DND-41 (cell line): Measurements from ENCODE around the gene TMA7.

Source experiments
- ATAC-seq: fragments of 200-7000 bp; cut with Tn5 transposase; 3 replicates; pipeline ENCODE4 v1.9.1; 2021; ENCODE audit warnings: low read depth; ENCODE audit not compliant: insufficient read depth
- DNase-seq: peaks from one replicate; pipeline ENCODE4 v3.0.0-alpha.2; 2020
- H2AFZ ChIP-seq: 2 replicates; pipeline ENCODE4 v1.6.0; 2012; ENCODE audit warnings: low read depth, low read length
- H3K27ac ChIP-seq: 2 replicates; pipeline ENCODE4 v1.5.1; 2012; ENCODE audit warnings: low read length, inconsistent platforms
- H3K27me3 ChIP-seq: fragments of 200-600 bp; sonication (generic); 2 replicates; pipeline ENCODE4 v1.6.0; 2012; ENCODE audit warnings: low read length, mild to moderate bottlenecking, inconsistent platforms; ENCODE audit not compliant: insufficient read depth, poor library complexity
- H3K36me3 ChIP-seq: 2 replicates; pipeline ENCODE4 v1.5.1; 2012; ENCODE audit warnings: low read length, inconsistent platforms; ENCODE audit not compliant: insufficient read depth
- H3K4me1 ChIP-seq: 2 replicates; pipeline ENCODE4 v1.5.1; 2012; ENCODE audit warnings: mild to moderate bottlenecking, low read length; ENCODE audit not compliant: insufficient read depth
- H3K4me2 ChIP-seq: 2 replicates; pipeline ENCODE4 v1.6.0; 2012; ENCODE audit warnings: mild to moderate bottlenecking, moderate library complexity, low read length, inconsistent platforms; ENCODE audit not compliant: insufficient read depth
- H3K4me3 ChIP-seq, 2 experiments: fragments of 200-600 bp in 1 of 2; shearing (Covaris generic) in 1 of 2; 2 replicates each; pipeline ENCODE4 v1.5.1; 2012 to 2016; ENCODE audit warnings: inconsistent platforms in 2 of 2, low read length in 2 of 2, mild to moderate bottlenecking in 2 of 2, low read depth in 1 of 2, moderate library complexity in 1 of 2
- H3K79me2 ChIP-seq: 2 replicates; pipeline ENCODE4 v1.6.0; 2012; ENCODE audit warnings: low read length, inconsistent platforms; ENCODE audit not compliant: insufficient read depth
- H3K9ac ChIP-seq: 2 replicates; pipeline ENCODE4 v1.6.0; 2012; ENCODE audit warnings: low read depth, mild to moderate bottlenecking, inconsistent platforms, low read length, moderate library complexity
- H3K9me3 ChIP-seq: 2 replicates; pipeline ENCODE4 v1.5.1; 2012; ENCODE audit warnings: low read length, moderate library complexity, mild to moderate bottlenecking, inconsistent platforms; ENCODE audit not compliant: insufficient read depth, severe bottlenecking
- H4K20me1 ChIP-seq: 2 replicates; pipeline ENCODE4 v1.6.0; 2012; ENCODE audit warnings: low read length; ENCODE audit not compliant: insufficient read depth
- EZH2 ChIP-seq: IDR thresholded peaks from 3 replicates; pipeline ENCODE4 v1.6.1; 2012; ENCODE audit warnings: borderline replicate concordance, low read depth, mild to moderate bottlenecking, moderate library complexity, low read length, inconsistent platforms; ENCODE audit not compliant: severe bottlenecking
- TF ChIP-seq, protein P1 (sequence below): IDR thresholded peaks from 2 replicates; pipeline ENCODE4 v1.5.1; 2012; ENCODE audit warnings: borderline replicate concordance, low read length, moderate library complexity, mild to moderate bottlenecking; ENCODE audit not compliant: poor library complexity, severe bottlenecking; ENCODE audit errors: extremely low read depth

Gene TMA7

DNA sequence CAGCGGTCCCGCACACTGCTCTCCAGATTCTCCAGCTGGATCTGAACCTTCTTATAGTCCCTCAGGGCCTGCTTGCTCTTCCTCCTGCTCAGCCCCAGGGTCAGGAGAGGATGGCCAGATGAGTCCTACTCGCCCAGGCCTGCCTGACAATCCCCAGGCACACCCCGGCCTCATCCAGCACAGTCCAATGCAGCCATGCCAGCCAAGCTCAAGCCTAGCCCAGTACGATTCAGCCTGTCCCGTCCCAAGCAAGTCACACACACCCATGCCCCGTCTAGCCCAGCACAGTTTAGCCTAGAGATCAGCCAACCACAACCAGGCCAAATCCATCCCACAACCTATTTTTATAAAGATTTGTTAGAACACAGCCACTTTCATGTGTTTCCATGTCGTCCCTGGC is 27.0 kb upstream of the TMA7 start:
- no peaks in the 10 kb centered on the region for H3K36me3 ChIP-seq
- TF ChIP-seq, protein P1, sequence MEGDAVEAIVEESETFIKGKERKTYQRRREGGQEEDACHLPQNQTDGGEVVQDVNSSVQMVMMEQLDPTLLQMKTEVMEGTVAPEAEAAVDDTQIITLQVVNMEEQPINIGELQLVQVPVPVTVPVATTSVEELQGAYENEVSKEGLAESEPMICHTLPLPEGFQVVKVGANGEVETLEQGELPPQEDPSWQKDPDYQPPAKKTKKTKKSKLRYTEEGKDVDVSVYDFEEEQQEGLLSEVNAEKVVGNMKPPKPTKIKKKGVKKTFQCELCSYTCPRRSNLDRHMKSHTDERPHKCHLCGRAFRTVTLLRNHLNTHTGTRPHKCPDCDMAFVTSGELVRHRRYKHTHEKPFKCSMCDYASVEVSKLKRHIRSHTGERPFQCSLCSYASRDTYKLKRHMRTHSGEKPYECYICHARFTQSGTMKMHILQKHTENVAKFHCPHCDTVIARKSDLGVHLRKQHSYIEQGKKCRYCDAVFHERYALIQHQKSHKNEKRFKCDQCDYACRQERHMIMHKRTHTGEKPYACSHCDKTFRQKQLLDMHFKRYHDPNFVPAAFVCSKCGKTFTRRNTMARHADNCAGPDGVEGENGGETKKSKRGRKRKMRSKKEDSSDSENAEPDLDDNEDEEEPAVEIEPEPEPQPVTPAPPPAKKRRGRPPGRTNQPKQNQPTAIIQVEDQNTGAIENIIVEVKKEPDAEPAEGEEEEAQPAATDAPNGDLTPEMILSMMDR: no peak
- TF ChIP-seq EZH2: no peak
- no peaks in the 10 kb centered on the region for H3K27me3 ChIP-seq
- no peak for DNase-seq
- no peak for ATAC-seq
- H3K9ac ChIP-seq: no peak overlapping the region
- no peaks in the 10 kb centered on the region for H3K79me2 ChIP-seq
- peaks cover 3% of the 10 kb centered on the region; the same call in 1 of the 2 replicates for H4K20me1 ChIP-seq
- H3K9me3 ChIP-seq: no peaks in the 10 kb centered on the region
- H3K4me3 ChIP-seq: no peak overlapping the region
- H2AFZ ChIP-seq: no peak overlapping the region
- H3K4me1 ChIP-seq: no peaks in the 10 kb centered on the region
- no peak overlapping the region for H3K4me2 ChIP-seq
- H3K27ac ChIP-seq: no peak overlapping the region

DNA sequence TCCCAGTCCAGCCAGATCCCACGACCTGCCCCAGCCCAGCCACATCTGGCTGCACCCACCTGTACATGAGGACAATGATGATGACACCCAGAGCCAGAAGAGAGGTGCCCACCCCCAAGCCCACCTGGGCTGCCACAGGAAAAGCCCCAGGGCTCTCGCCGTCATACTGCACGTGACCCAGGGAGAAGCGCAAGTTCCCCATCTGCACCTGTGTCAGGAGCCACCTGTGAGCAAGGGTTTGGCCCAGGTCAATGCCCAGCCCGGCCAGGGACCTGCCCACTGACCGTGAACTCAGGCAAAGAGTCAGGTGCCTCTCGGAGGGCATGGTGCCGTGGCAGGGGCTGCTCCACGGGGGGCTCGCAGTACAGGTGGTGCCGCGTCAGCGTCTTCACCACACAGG is 26.4 kb upstream of the TMA7 start:
- TF ChIP-seq, protein P1: no peak
- TF ChIP-seq EZH2: no peak
- H4K20me1 ChIP-seq: peaks cover 3% of the 10 kb centered on the region; the same call in 1 of the 2 replicates
- no peak overlapping the region for H3K9ac ChIP-seq
- H3K4me1 ChIP-seq: no peaks in the 10 kb centered on the region
- H3K36me3 ChIP-seq: no peaks in the 10 kb centered on the region
- H2AFZ ChIP-seq: no peak overlapping the region
- no peaks in the 10 kb centered on the region for H3K27me3 ChIP-seq
- no peak for DNase-seq
- H3K4me3 ChIP-seq: no peak overlapping the region
- no peak for ATAC-seq
- no peak overlapping the region for H3K4me2 ChIP-seq
- H3K9me3 ChIP-seq: no peaks in the 10 kb centered on the region
- no peak overlapping the region for H3K27ac ChIP-seq
- H3K79me2 ChIP-seq: no peaks in the 10 kb centered on the region

DNA sequence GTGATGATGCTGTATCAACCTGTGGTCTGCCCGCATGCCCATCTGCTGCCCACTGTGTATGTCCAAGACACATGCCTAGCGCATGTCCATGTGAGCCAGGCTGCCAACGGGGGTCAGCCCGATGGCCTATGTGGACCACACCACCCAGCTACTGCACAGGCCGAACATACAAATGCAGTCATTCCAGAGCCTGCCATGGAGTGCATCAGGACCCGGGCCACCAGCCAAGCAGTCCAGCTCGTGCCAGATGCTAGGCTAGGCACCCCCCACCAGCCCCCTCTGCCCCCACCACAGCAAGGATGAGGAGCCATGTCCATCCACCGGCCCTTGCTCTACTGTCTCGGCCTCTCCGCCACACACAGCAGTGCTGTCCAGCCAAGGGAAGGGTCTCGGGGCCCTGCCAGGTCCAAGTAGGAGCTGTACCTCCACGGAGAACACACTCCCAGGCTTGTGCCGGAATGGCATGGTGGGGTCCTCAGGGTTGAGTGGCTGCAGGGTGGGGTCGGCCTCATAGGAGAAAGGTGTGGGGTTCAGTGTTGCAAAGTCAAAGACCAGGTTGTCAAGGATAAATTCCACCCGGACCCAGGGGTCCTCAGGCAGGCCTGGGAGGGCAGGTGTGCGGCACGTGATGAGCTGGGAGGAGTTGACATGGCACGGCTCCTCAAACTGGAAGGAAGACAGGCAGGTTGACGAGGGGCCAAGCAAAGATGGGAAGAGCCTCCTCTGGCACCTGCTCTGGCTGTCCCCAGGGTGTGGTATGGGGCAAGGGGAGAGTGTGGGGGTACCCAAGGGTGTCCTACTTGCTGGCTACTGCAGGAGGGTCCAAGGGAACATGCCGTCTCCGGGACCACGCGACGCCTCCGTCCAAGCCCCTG is 25.4 kb upstream of the TMA7 start:
- no peak overlapping the region for H3K27ac ChIP-seq
- TF ChIP-seq, protein P1: no peak
- no peak for TF ChIP-seq EZH2
- no peaks in the 10 kb centered on the region for H3K9me3 ChIP-seq
- DNase-seq (no peak), ATAC-seq (no peak)
- H3K4me3 ChIP-seq: no peak overlapping the region
- H2AFZ ChIP-seq: no peak overlapping the region
- H3K27me3 ChIP-seq: no peaks in the 10 kb centered on the region
- no peak overlapping the region for H3K9ac ChIP-seq
- no peaks in the 10 kb centered on the region for H3K4me1 ChIP-seq
- H3K36me3 ChIP-seq: no peaks in the 10 kb centered on the region
- no peak overlapping the region for H3K4me2 ChIP-seq
- no peaks in the 10 kb centered on the region for H3K79me2 ChIP-seq
- H4K20me1 ChIP-seq: peaks cover 5% of the 10 kb centered on the region; the same call in 1 of the 2 replicates
